A549 (cell line): ENCODE data around the gene PRRC2B. TPM values are rescaled to one million over a fixed set of nuclear protein-coding genes. Genes with fewer than 3 reads are reported as not detected.

Experiments
- ATAC-seq, 2 experiments: fragments of 200-7000 bp in 1 of 2; fragments of >200 bp in 1 of 2; cut with Nextera tagmentation in 1 of 2; cut with Tn5 transposase in 1 of 2; 3 replicates each; pipeline versions ENCODE4 v1.8.0 to v1.9.1; 2018 to 2020; ENCODE audit warnings: mild to moderate bottlenecking in 1 of 2, moderate library complexity in 1 of 2
- CTCF ChIA-PET: fragments of 300-600 bp; sonication (Branson Sonifier 250); formaldehyde crosslinking; extraction: SDS; loops from one replicate; lab custom pipeline; 2021; ENCODE audit warnings: antibody characterized with exemption, inconsistent platforms; lab: Yijun Ruan, JAX
- POLR2A ChIA-PET: fragments of 350-600 bp; formaldehyde crosslinking; extraction: SDS; loops from one replicate; lab custom pipeline; 2021; ENCODE audit warnings: antibody characterized with exemption, inconsistent platforms; lab: Yijun Ruan, JAX
- DNase-seq, 2 experiments: peaks; one replicate each; pipeline versions ENCODE4 v3.0.0 to v3.0.0-alpha.2; 2011 to 2016; ENCODE audit warnings: low read depth in 1 of 2, low spot score in 1 of 2
- FAIRE-seq: peaks from 2 replicates; lab custom pipeline; 2011; peaks lifted over from hg19 to GRCh38; lab: Jason Lieb, UNC
- H3K27ac ChIP-seq, 2 experiments: fragments of >200 bp; sonication (Bioruptor Twin); formaldehyde crosslinking; 3 replicates each; pipeline ENCODE4 v1.5.1; 2016 to 2017
- H3K4me1 ChIP-seq: fragments of >200 bp; sonication (Bioruptor Twin); formaldehyde crosslinking; 3 replicates; pipeline ENCODE4 v1.6.1; 2016
- H3K4me2 ChIP-seq: fragments of >200 bp; sonication (Bioruptor Twin); formaldehyde crosslinking; 3 replicates; pipeline ENCODE4 v1.6.1; 2016
- H3K4me3 ChIP-seq: fragments of >200 bp; sonication (Bioruptor Twin); formaldehyde crosslinking; 3 replicates; pipeline ENCODE4 v1.5.1; 2016
- H3K9me3 ChIP-seq: fragments of >200 bp; sonication (Bioruptor Twin); formaldehyde crosslinking; 3 replicates; pipeline ENCODE4 v1.6.1; 2016
- ATOH8 ChIP-seq: fragments of 250-450 bp; sonication (Bioruptor Pico); IDR thresholded peaks from 2 replicates; pipeline ENCODE4 v1.5.0; 2020; ENCODE audit warnings: low read depth, mild to moderate bottlenecking, moderate library complexity
- BCL3 ChIP-seq: fragments of >200 bp; sonication (Bioruptor Twin); formaldehyde crosslinking; IDR thresholded peaks from 3 replicates; pipeline ENCODE4 v1.6.1; 2016
- CBX8 ChIP-seq: fragments of 200-600 bp; sonication (generic); IDR thresholded peaks from 2 replicates; pipeline ENCODE4 v1.6.1; 2016
- CHD4 ChIP-seq: fragments of 200-600 bp; sonication (generic); IDR thresholded peaks from 2 replicates; pipeline ENCODE4 v1.6.1; 2016; ENCODE audit warnings: antibody characterized with exemption, mild to moderate bottlenecking, borderline replicate concordance
- EHF ChIP-seq: fragments of 250-450 bp; sonication (Bioruptor Pico); IDR thresholded peaks from 2 replicates; pipeline ENCODE4 v1.5.0; 2020; ENCODE audit warnings: mild to moderate bottlenecking
- ELK1 ChIP-seq: fragments of 150-350 bp; IDR thresholded peaks from 2 replicates; pipeline ENCODE4 v1.6.1; 2014; ENCODE audit warnings: low read depth, mild to moderate bottlenecking, low read length
- FOSB ChIP-seq: fragments of 250-450 bp; sonication (Bioruptor Pico); IDR thresholded peaks from 2 replicates; pipeline ENCODE4 v1.5.0; 2020; ENCODE audit warnings: mild to moderate bottlenecking, moderate library complexity
- FOXS1 ChIP-seq: fragments of 250-450 bp; sonication (Bioruptor Pico); IDR thresholded peaks from 2 replicates; pipeline ENCODE4 v1.5.0; 2020; ENCODE audit warnings: mild to moderate bottlenecking, moderate library complexity
- HES2 ChIP-seq: fragments of >200 bp; sonication (Bioruptor Twin); formaldehyde crosslinking; IDR thresholded peaks from 2 replicates; pipeline ENCODE4 v1.6.1; 2016
- HMGXB4 ChIP-seq: fragments of 250-450 bp; sonication (Bioruptor Pico); IDR thresholded peaks from 2 replicates; pipeline ENCODE4 v1.5.0; 2021; ENCODE audit warnings: mild to moderate bottlenecking, moderate library complexity, borderline replicate concordance
- JUN ChIP-seq, 2 experiments: fragments of >200 bp; sonication (Bioruptor Twin); formaldehyde crosslinking; IDR thresholded peaks; 2 replicates in 1 of 2; 3 replicates in 1 of 2; pipeline ENCODE4 v1.6.1; 2016 to 2017
- KDM5A ChIP-seq: fragments of 200-600 bp; sonication (generic); IDR thresholded peaks from 2 replicates; pipeline ENCODE4 v1.6.1; 2016; ENCODE audit warnings: antibody characterized with exemption, mild to moderate bottlenecking
- MAFK ChIP-seq: fragments of 450-650 bp; IDR thresholded peaks from 2 replicates; pipeline ENCODE4 v1.6.1; 2014; ENCODE audit not compliant: partially characterized antibody
- MAX ChIP-seq: IDR thresholded peaks from 2 replicates; pipeline ENCODE4 v1.6.1; 2012
- MYC ChIP-seq: IDR thresholded peaks from 2 replicates; pipeline ENCODE4 v1.6.1; 2012; ENCODE audit warnings: mild to moderate bottlenecking, inconsistent platforms, low read length, improper control_type of control experiment, borderline replicate concordance
- NR3C1 ChIP-seq: fragments of >200 bp; sonication (Bioruptor Twin); formaldehyde crosslinking; IDR thresholded peaks from 3 replicates; pipeline ENCODE4 v1.6.1; 2017
- PHF8 ChIP-seq: fragments of 200-600 bp; sonication (generic); IDR thresholded peaks from 2 replicates; pipeline ENCODE4 v1.6.1; 2016; ENCODE audit warnings: low read depth, mild to moderate bottlenecking, antibody characterized with exemption, moderate library complexity, borderline replicate concordance
- RAD21 ChIP-seq, 2 experiments: fragments of >200 bp in 1 of 2; sonication (Bioruptor Twin) in 1 of 2; formaldehyde crosslinking in 1 of 2; IDR thresholded peaks in 1 of 2; conservative IDR thresholded peaks in 1 of 2; 2 replicates in 1 of 2; 3 replicates in 1 of 2; pipeline ENCODE4 v1.6.1; 2012 to 2018; ENCODE audit warnings: inconsistent platforms in 1 of 2
- RNF2 ChIP-seq: fragments of 200-600 bp; sonication (generic); IDR thresholded peaks from 2 replicates; pipeline ENCODE4 v1.6.1; 2016; ENCODE audit warnings: low read depth, mild to moderate bottlenecking, antibody characterized with exemption, moderate library complexity, borderline replicate concordance
- USF2 ChIP-seq: fragments of 450-650 bp; IDR thresholded peaks from 2 replicates; pipeline ENCODE4 v1.6.1; 2014; ENCODE audit warnings: antibody characterized with exemption
- ZFP36 ChIP-seq: fragments of 450-650 bp; IDR thresholded peaks from 2 replicates; pipeline ENCODE4 v1.6.1; 2014; ENCODE audit warnings: borderline replicate concordance; ENCODE audit not compliant: partially characterized antibody
- WGBS: methylation state at CpG from one replicate; pipeline ENCODE4 v1.1.6; 2017; ENCODE audit errors: missing lambda C conversion rate; 5-methylcytosine and 5-hydroxymethylcytosine counted together
- polyA plus RNA-seq, 4 experiments: library from polyadenylated mRNA; depleted of rRNA in 3 of 4; stranded (reverse); fragments of >200 nt; fragmentation: RNase III in 1 of 4; extraction: RNeasy Plus Mini Kit Qiagen cat#74134 plus additional on column Dnase treatment in 1 of 4; gene quantifications; 2 replicates in 3 of 4; 3 replicates in 1 of 4; pipeline ENCODE4 v1.2.3, GENCODE V29; 2011 to 2017

Gene PRRC2B
- polyA plus RNA-seq, 2 of the 4 experiments (the other 2 are of a cell fraction) = 35.6 to 47.3 TPM

GRCh38 chr9:131474711-131475110, 80.8 kb downstream of the PRRC2B start:
- DNase-seq (no peak), FAIRE-seq (no peak), ATAC-seq (no peak)
- TF ChIP-seq CHD4 = no peak
- no peak for TF ChIP-seq ELK1
- no peak for TF ChIP-seq MYC
- no peak for TF ChIP-seq BCL3
- no peak for TF ChIP-seq MAFK
- TF ChIP-seq PHF8 = no peak
- TF ChIP-seq ATOH8 = no peak
- no peak for TF ChIP-seq FOSB
- no peak overlapping the region for H3K4me2 ChIP-seq
- no peak overlapping the region for H3K4me3 ChIP-seq
- 95% methylated on average over 16 of the region's 16 CpGs for WGBS
- H3K4me1 ChIP-seq = peaks cover 11% of the 10 kb centered on the region; the same call in 2 of the 3 replicates
- POLR2A ChIA-PET = no interaction called here
- H3K9me3 ChIP-seq = no peaks in the 10 kb centered on the region
- CTCF ChIA-PET = interaction anchor here (0.9 to 2.9 kb wide), 8 partner anchors 10 to 161 kb away, joined by 3 to 15 read pairs (median 4); no protein-coding TSS in a partner anchor
- no peak overlapping the region for H3K27ac ChIP-seq

- TF ChIP-seq HMGXB4 (CRISPR knock-in tag) = no peak
- no peak for TF ChIP-seq KDM5A
- TF ChIP-seq ZFP36 = no peak
- no peak for TF ChIP-seq HES2
- TF ChIP-seq CBX8 = no peak
- TF ChIP-seq FOSB = no peak
- TF ChIP-seq RNF2 = no peak
- TF ChIP-seq MAFK = no peak
- TF ChIP-seq JUN (IDR thresholded peaks at IDR 0.05) = no peak
- no peak for TF ChIP-seq ELK1
- TF ChIP-seq USF2 = no peak
- TF ChIP-seq PHF8 = no peak
- no peak for TF ChIP-seq RAD21 (conservative IDR thresholded peaks at IDR 0.05 in 1 of 2, IDR thresholded peaks at IDR 0.05 in 1 of 2)
- no peak for TF ChIP-seq NR3C1
- no peak for TF ChIP-seq MAX
- no peak for TF ChIP-seq FOXS1 (CRISPR knock-in tag)
- TF ChIP-seq EHF (CRISPR knock-in tag) = no peak
- ChIA-PET CTCF (interaction anchor here (1.0 to 2.9 kb wide), 15 partner anchors 10 to 127 kb away, joined by 3 to 15 read pairs (median 4); no protein-coding TSS in a partner anchor), POLR2A (no interaction called here)
- H3K27ac ChIP-seq = no peak overlapping the region
- H3K4me3 ChIP-seq = no peak overlapping the region
- DNase-seq (no peak), FAIRE-seq (no peak), ATAC-seq (no peak; a peak in 1 of 6 replicates)
- 93% methylated on average over 35 of the region's 46 CpGs for WGBS
- H3K9me3 ChIP-seq = no peaks in the 10 kb centered on the region
- no peak overlapping the region for H3K4me2 ChIP-seq
- peaks cover 11% of the 10 kb centered on the region; the same call in 2 of the 3 replicates for H3K4me1 ChIP-seq
Measured at GRCh38 chr9:131475111-131475955, 81.4 kb downstream of the PRRC2B start.
